Activated naive CD8-positive, alpha-beta T cell treated with anti-CD3 and anti-CD28 coated beads, Interleukin-2, amount 50 U/mL, for 24 hours (primary cell): Measurements from ENCODE around the gene PSMD2.
A peak's percentile ranks its signal among the peaks of the same experiment; 100 is the strongest.

Experiments
- ATAC-seq: fragments of 150-1000 bp; cut with Tn5 transposase; one replicate; pipeline ENCODE4 v1.10.0; 2021
- DNase-seq: peaks from one replicate; pipeline ENCODE4 v3.0.0; 2021
- H3K27ac Mint-ChIP-seq: one replicate; pipeline ENCODE4 v1.8.0; 2021; ENCODE audit warnings: mild to moderate bottlenecking, mixed read lengths
- H3K27me3 Mint-ChIP-seq: one replicate; pipeline ENCODE4 v1.8.0; 2021; ENCODE audit warnings: mixed read lengths
- H3K36me3 Mint-ChIP-seq: one replicate; pipeline ENCODE4 v1.8.0; 2021; ENCODE audit warnings: low read depth, mixed read lengths
- H3K4me1 Mint-ChIP-seq: one replicate; pipeline ENCODE4 v1.8.0; 2021; ENCODE audit warnings: mixed read lengths
- H3K4me3 Mint-ChIP-seq: one replicate; pipeline ENCODE4 v1.8.0; 2021; ENCODE audit warnings: mild to moderate bottlenecking, moderate library complexity, mixed read lengths
- H3K9me3 Mint-ChIP-seq: one replicate; pipeline ENCODE4 v1.8.0; 2021; ENCODE audit warnings: mixed read lengths

The PSMD2 gene

DNA sequence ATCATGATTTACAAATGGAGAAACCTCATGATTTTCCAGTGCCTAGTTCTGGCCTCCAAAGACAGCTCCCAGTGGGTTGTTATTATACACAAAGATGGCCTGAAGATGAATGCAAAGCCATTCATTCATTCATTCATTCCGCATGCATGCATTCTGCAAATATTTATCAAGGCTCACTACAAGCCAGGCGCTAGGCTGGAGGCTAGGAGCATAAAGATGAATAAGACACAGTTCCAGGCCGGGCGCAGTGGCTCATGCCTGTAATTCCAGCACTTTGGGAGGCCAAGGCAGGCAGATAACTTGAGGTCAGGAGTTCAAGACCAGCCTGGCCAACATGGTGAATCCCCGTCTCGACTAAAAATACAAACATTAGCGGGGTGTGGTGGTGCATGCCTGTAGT, 2.4 kb upstream of the PSMD2 start:
- peaks cover 23% of the 10 kb centered on the region for H3K4me1 Mint-ChIP-seq
- ATAC-seq (no peak), DNase-seq (no peak)
- no peaks in the 10 kb centered on the region for H3K9me3 Mint-ChIP-seq
- H3K36me3 Mint-ChIP-seq = peaks cover 21% of the 10 kb centered on the region
- H3K27ac Mint-ChIP-seq = no peak overlapping the region
- no peak overlapping the region for H3K4me3 Mint-ChIP-seq
- H3K27me3 Mint-ChIP-seq = no peaks in the 10 kb centered on the region

DNA sequence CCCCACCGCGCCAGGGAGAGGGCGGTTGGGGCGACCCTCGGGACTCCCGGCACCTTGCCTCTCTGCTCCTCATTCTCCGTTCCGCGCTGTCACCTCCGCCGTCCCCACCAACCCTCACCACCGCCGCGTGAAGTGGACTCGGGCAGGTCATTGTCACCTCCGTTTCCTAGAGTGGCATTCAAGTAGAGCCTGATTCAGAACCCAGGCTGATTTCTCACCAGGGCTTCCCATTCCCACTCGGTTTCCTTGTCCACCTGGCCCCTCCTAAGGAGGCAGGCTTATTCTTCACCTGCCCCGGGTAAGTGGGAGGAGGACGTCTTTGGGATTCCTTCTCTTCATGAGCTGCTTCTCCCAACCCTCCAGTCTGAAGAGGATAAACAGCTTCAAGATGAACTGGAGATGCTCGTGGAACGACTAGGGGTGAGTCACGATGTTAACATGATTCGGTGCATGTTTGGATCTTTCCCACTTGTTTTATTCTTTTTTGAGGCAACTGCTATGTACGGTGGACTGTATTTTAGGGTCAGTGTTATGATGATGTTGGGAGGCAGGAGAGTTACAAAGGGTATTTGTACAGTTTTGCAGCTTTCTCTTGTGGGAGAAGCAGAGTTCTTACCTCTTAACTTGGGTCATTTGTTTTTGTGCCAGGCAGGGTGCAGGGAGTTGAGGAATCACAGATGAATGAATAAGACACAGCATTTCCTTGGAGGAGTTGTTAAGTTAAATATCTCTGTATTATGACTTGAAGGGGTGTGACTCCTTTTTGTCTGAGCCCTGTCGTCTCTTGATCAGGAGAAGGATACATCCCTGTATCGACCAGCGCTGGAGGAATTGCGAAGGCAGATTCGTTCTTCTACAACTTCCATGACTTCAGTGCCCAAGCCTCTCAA, 692 bp downstream of the PSMD2 start:
- H3K36me3 Mint-ChIP-seq = peaks cover 42% of the 10 kb centered on the region
- H3K27me3 Mint-ChIP-seq = no peaks in the 10 kb centered on the region
- H3K27ac Mint-ChIP-seq = peak overlapping the region; percentile 90
- DNase-seq (no peak), ATAC-seq (no peak)
- H3K9me3 Mint-ChIP-seq = no peaks in the 10 kb centered on the region
- H3K4me1 Mint-ChIP-seq = peaks cover 25% of the 10 kb centered on the region
- H3K4me3 Mint-ChIP-seq = peak overlapping the region; percentile 98

- peak overlapping the region; percentile 98 for H3K4me3 Mint-ChIP-seq
- H3K27ac Mint-ChIP-seq = peak overlapping the region; percentile 90
- no peaks in the 10 kb centered on the region for H3K9me3 Mint-ChIP-seq
- H3K36me3 Mint-ChIP-seq = peaks cover 45% of the 10 kb centered on the region
- DNase-seq (no peak), ATAC-seq (no peak)
- H3K27me3 Mint-ChIP-seq = no peaks in the 10 kb centered on the region
- peaks cover 25% of the 10 kb centered on the region for H3K4me1 Mint-ChIP-seq
These were observed 1.3 kb downstream of the PSMD2 start for GRCh38 chr3:184300378-184300720.

DNA sequence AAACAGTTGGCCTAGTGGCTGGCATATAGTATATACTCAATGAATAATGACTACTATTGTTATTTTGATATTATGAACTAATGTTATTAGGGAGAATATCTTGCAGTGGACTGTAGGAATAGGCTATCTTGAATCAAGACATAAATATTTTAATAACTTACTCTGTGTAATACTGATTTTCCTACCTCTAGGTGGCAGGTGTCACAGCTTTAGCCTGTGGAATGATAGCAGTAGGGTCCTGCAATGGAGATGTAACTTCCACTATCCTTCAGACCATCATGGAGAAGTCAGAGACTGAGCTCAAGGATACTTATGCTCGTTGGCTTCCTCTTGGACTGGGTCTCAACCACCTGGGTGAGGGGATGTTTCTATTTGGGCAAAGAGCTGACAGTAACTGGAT, 6.5 kb downstream of the PSMD2 start:
- ATAC-seq = peak; percentile 53

DNA sequence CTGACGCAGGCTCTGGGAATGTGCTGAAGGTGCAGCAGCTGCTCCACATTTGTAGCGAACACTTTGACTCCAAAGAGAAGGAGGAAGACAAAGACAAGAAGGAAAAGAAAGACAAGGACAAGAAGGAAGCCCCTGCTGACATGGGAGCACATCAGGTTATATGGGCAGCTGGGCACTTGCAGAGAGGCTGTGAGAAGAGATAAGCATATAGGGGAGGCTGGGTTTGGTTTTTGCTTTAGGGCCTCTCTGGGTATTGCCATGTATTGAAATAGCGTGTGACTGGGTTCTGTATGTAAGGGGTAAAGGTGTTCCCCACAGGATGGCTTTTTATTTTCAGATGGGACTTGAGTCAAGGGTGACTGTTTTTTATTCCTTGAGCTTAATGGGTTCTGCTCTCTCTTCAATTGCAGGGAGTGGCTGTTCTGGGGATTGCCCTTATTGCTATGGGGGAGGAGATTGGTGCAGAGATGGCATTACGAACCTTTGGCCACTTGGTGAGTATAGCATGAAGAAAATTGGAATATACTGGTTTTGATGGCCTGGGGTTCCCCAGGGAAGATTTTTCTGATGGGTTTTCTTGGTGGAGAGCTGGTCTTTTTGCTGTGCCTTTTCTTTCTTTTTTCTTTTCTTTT, 7.4 kb downstream of the PSMD2 start:
- H3K9me3 Mint-ChIP-seq = no peaks in the 10 kb centered on the region
- no peak overlapping the region for H3K4me3 Mint-ChIP-seq
- no peaks in the 10 kb centered on the region for H3K27me3 Mint-ChIP-seq
- no peak for DNase-seq
- peaks cover 66% of the 10 kb centered on the region for H3K36me3 Mint-ChIP-seq
- ATAC-seq = no peak
- peaks cover 8% of the 10 kb centered on the region for H3K4me1 Mint-ChIP-seq
- H3K27ac Mint-ChIP-seq = no peak overlapping the region

More for the DNA sequence above, 6.5 kb downstream of the PSMD2 start:
- no peak overlapping the region for H3K4me3 Mint-ChIP-seq
- H3K27me3 Mint-ChIP-seq = no peaks in the 10 kb centered on the region
- peaks cover 73% of the 10 kb centered on the region for H3K36me3 Mint-ChIP-seq
- DNase-seq = no peak
- peaks cover 13% of the 10 kb centered on the region for H3K4me1 Mint-ChIP-seq
- H3K9me3 Mint-ChIP-seq = no peaks in the 10 kb centered on the region
- no peak overlapping the region for H3K27ac Mint-ChIP-seq

GRCh38 chr3:184307915-184308314, 8.9 kb downstream of the PSMD2 start:
- H3K27me3 Mint-ChIP-seq = no peaks in the 10 kb centered on the region

DNA sequence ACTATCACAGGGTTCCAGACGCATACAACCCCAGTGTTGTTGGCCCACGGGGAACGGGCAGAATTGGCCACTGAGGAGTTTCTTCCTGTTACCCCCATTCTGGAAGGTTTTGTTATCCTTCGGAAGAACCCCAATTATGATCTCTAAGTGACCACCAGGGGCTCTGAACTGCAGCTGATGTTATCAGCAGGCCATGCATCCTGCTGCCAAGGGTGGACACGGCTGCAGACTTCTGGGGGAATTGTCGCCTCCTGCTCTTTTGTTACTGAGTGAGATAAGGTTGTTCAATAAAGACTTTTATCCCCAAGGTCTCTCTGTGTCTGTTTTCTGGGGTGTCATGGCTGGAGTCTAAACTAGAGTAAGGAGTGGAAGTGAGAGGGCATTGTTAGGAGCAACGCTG, 9.7 kb downstream of the PSMD2 start:
- DNase-seq = no peak
- H3K36me3 Mint-ChIP-seq = peaks cover 49% of the 10 kb centered on the region
- H3K4me3 Mint-ChIP-seq = no peak overlapping the region
- H3K4me1 Mint-ChIP-seq = peaks cover 6% of the 10 kb centered on the region
- H3K9me3 Mint-ChIP-seq = no peaks in the 10 kb centered on the region
- no peaks in the 10 kb centered on the region for H3K27me3 Mint-ChIP-seq
- no peak overlapping the region for H3K27ac Mint-ChIP-seq
- ATAC-seq = no peak

More at GRCh38 chr3:184307915-184308314, 8.9 kb downstream of the PSMD2 start:
- H3K4me3 Mint-ChIP-seq = no peak overlapping the region
- peaks cover 55% of the 10 kb centered on the region for H3K36me3 Mint-ChIP-seq
- DNase-seq (no peak), ATAC-seq (no peak)
- no peaks in the 10 kb centered on the region for H3K9me3 Mint-ChIP-seq
- H3K4me1 Mint-ChIP-seq = peaks cover 5% of the 10 kb centered on the region
- H3K27ac Mint-ChIP-seq = no peak overlapping the region

DNA sequence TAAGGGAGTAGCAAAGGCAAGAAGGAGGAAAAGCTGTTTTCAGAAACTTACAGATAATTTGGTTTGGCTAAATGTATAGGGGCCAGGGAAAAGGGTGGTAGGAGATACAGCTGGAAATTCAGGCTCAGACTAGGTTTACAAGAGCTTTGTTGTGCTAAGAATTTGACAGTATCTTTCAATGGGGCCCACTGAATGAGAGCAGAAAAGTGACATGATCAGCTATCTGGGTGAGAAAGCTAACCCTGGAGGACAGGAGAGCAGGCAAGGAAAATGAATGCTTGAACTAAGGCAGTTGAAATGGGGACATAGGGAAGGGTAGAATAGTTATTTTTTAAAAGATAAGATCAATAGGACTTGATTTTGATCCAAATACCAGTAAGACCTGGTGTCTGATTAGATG, 12.6 kb downstream of the PSMD2 start:
- H3K4me3 Mint-ChIP-seq = no peak overlapping the region

GRCh38 chr3:184314363-184314699, 15.3 kb downstream of the PSMD2 start, which contains the start of gene EIF4G1:
EIF4G1 (plus strand) TSS chr3:184314606; CDS start chr3:184315797, 1,191 bp downstream.
- Mint-ChIP-seq H3K4me3 (peak within 1 kb of the TSS; percentile 84), H3K27ac (peak within 1 kb of the TSS; percentile 91), H3K4me1 (peaks cover 35% of the 10 kb centered on the region), H3K36me3 (peaks cover 32% of the 10 kb centered on the region), H3K9me3 (no peaks in the 10 kb centered on the region), H3K27me3 (no peaks in the 10 kb centered on the region)
- ATAC-seq = peak; percentile 87
- DNase-seq = peak; percentile 95

More for the DNA sequence above, 12.6 kb downstream of the PSMD2 start:
- DNase-seq (no peak), ATAC-seq (no peak)
- Mint-ChIP-seq H3K4me1 (peaks cover 15% of the 10 kb centered on the region), H3K27ac (no peak overlapping the region), H3K9me3 (no peaks in the 10 kb centered on the region), H3K27me3 (no peaks in the 10 kb centered on the region), H3K36me3 (peaks cover 39% of the 10 kb centered on the region)

GRCh38 chr3:184314700-184315542, 15.9 kb downstream of the PSMD2 start:
- peaks cover 39% of the 10 kb centered on the region for H3K4me1 Mint-ChIP-seq
- H3K27me3 Mint-ChIP-seq = no peaks in the 10 kb centered on the region
- DNase-seq (peak; percentile 50), ATAC-seq (peak; percentile 21)
- H3K4me3 Mint-ChIP-seq = peak overlapping the region; percentile 84
- H3K9me3 Mint-ChIP-seq = no peaks in the 10 kb centered on the region
- peak overlapping the region; percentile 91 for H3K27ac Mint-ChIP-seq
- H3K36me3 Mint-ChIP-seq = peaks cover 34% of the 10 kb centered on the region

DNA sequence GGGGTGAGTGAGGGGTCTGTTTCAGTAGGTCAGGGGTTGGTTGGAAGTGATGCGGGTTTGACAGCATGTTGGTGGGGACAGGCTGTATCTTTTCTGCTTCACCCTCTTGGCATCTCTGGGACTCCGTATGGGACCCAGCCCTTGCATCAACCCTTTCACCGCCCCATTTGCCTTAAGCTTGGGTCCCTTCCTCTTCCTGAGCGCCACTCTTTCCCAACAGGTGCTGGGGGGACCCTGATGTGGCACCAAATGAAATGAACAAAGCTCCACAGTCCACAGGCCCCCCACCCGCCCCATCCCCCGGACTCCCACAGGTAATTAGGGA, 16.5 kb downstream of the PSMD2 start:
- Mint-ChIP-seq H3K27ac (peak overlapping the region; percentile 89), H3K4me1 (peaks cover 39% of the 10 kb centered on the region), H3K9me3 (no peaks in the 10 kb centered on the region), H3K27me3 (no peaks in the 10 kb centered on the region), H3K36me3 (peaks cover 34% of the 10 kb centered on the region), H3K4me3 (peak overlapping the region; percentile 84)
- DNase-seq (no peak), ATAC-seq (no peak)

GRCh38 chr3:184315871-184316661, 17.0 kb downstream of the PSMD2 start:
- peaks cover 43% of the 10 kb centered on the region for H3K4me1 Mint-ChIP-seq
- peak overlapping the region; percentile 89 for H3K27ac Mint-ChIP-seq

GRCh38 chr3:184316792-184317191, 17.8 kb downstream of the PSMD2 start:
- ATAC-seq (no peak), DNase-seq (no peak)
- Mint-ChIP-seq H3K27ac (peak overlapping the region; percentile 89), H3K27me3 (no peaks in the 10 kb centered on the region), H3K4me1 (peaks cover 47% of the 10 kb centered on the region), H3K4me3 (peak overlapping the region; percentile 84), H3K9me3 (no peaks in the 10 kb centered on the region), H3K36me3 (peaks cover 47% of the 10 kb centered on the region)

More at GRCh38 chr3:184315871-184316661, 17.0 kb downstream of the PSMD2 start:
- Mint-ChIP-seq H3K9me3 (no peaks in the 10 kb centered on the region), H3K36me3 (peaks cover 39% of the 10 kb centered on the region), H3K4me3 (peak overlapping the region; percentile 84), H3K27me3 (no peaks in the 10 kb centered on the region)
- DNase-seq = no peak
- ATAC-seq = no peak

GRCh38 chr3:184317201-184317600, 18.2 kb downstream of the PSMD2 start:
- H3K36me3 Mint-ChIP-seq = peaks cover 47% of the 10 kb centered on the region
- no peak for DNase-seq
- no peaks in the 10 kb centered on the region for H3K9me3 Mint-ChIP-seq
- peaks cover 47% of the 10 kb centered on the region for H3K4me1 Mint-ChIP-seq
- no peak for ATAC-seq
- peak overlapping the region; percentile 89 for H3K27ac Mint-ChIP-seq
- no peaks in the 10 kb centered on the region for H3K27me3 Mint-ChIP-seq
- H3K4me3 Mint-ChIP-seq = peak overlapping the region; percentile 84
